AG09309 (cell line): ENCODE data around the gene DNAJC17.

Experiments
- DNase-seq: peaks from one replicate; pipeline ENCODE4 v3.0.0-alpha.2; 2010; ENCODE audit warnings: low read depth
- H3K4me3 ChIP-seq: 2 replicates; pipeline ENCODE4 v1.5.1; 2011; ENCODE audit warnings: mild to moderate bottlenecking, low read depth, low read length, moderate library complexity; ENCODE audit not compliant: control insufficient read depth
- CTCF ChIP-seq: IDR thresholded peaks from 2 replicates; pipeline ENCODE4 v1.5.1; 2011; ENCODE audit warnings: mild to moderate bottlenecking, low read depth, low read length, inconsistent platforms; ENCODE audit not compliant: insufficient read depth, control insufficient read depth; ENCODE audit errors: missing control alignments

DNAJC17 gene

GRCh38 chr15:40768521-40769273, 38.6 kb downstream of the DNAJC17 start:
- H3K4me3 ChIP-seq, result no peak overlapping the region
- TF ChIP-seq CTCF, result no peak
- DNase-seq, result no peak

- TF ChIP-seq CTCF, result no peak
- no peak overlapping the region for H3K4me3 ChIP-seq
These were observed 39.3 kb downstream of the DNAJC17 start for GRCh38 chr15:40767838-40768500.

DNA sequence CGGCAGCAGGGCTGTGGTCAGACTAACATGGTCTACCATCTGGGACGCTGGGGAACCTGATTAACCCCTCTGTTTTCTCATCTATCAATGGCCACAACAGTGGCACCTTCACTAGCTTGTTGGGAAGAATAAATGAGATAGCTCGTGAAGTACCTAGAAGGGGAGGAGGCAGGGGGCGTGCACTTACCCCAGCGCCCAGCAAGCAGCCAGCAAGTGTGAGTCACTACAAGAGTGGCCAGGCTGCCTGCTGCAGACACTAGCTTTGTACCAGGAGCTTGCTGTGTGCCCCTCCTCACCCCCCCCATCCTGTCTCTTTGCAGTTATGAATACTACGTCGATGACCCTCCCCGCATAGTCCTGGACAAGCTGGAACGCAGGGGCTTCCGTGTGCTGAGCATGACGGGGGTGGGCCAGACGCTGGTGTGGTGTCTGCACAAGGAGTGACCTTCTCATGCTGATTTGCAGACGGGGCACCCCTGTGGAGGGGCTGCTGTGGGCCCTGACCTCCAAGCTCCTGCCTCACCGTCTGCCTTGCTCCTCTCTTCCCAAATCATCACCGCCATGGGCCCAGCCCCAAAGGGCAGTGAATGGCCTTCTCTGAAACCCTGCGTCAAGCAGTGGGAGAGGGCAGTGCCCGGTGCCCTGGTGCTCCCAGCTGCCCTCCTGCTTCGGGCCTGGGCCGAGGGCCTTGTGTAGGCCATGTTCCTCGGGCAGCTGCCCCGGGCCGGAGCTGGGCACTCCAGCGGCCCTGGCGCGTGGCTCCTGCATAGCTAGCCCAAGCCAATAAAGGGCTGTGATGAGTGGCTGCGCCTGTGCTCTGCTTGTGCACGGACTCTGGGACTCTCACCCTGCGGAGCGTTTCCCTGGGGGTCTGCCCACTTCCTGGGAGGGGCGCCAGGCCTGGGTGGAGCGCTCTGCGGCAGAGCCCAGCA, 40.1 kb downstream of the DNAJC17 start:
- no peak for DNase-seq
- no peak for TF ChIP-seq CTCF
- H3K4me3 ChIP-seq, result no peak overlapping the region

More at GRCh38 chr15:40767838-40768500, 39.3 kb downstream of the DNAJC17 start:
- no peak for DNase-seq

DNA sequence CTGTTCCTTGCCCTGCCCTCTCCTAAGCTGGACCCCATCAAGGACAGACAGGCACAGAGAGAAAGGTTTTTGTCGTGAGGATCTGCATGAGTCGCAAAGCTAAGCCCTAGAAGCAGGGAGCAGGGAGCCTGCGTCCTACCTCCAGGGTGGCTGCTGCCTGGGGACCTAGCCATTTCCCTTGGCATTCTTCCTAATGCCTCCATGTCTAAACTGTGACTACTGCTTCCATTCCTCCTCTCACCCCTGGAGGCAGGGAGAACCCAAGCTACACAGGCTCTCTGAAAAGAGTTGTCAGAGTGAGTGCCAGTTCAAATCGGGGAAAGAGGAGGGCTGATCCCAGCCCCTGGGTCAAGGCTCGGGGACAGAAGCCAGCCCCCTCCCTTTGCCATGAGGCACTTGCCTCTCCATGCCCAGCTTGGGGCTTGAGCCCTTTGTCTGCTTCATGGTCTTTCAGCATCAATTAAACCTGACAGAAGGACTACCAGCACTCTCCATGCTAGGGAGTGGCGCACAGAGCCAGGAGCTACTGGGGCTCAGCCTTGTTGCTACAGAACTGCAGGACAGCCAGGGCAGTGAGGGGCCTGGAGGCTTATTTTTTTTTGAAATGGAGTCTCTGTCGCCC, 41.0 kb downstream of the DNAJC17 start:
- no peak for TF ChIP-seq CTCF
- no peak for DNase-seq
- H3K4me3 ChIP-seq, result no peak overlapping the region

DNA sequence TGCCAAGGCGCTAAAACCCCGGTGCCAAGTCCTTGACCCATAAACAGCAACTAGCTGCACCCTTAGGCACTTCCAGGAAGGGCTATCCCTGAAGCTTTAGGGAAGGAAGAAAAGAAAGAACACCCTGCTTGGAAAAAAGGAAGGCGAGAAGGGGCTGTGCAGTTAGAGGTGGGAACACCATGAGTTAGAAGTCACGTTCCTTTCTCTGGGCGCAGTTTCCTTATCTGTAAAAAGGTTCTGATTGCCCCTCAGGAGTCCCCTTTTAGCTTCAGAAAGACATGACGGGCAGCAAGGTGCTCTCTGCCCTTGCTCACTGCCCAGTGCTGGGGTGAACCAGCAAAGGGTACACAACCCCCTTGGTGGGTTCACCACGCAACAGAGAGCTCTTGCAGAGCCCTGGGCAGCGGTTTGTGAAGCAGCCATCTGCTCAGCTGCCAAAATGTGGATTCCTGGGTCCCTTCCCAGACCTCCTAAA, 42.6 kb downstream of the DNAJC17 start:
- H3K4me3 ChIP-seq, result peak overlapping the region; percentile 43
- DNase-seq, result no peak
- TF ChIP-seq CTCF, result no peak

DNA sequence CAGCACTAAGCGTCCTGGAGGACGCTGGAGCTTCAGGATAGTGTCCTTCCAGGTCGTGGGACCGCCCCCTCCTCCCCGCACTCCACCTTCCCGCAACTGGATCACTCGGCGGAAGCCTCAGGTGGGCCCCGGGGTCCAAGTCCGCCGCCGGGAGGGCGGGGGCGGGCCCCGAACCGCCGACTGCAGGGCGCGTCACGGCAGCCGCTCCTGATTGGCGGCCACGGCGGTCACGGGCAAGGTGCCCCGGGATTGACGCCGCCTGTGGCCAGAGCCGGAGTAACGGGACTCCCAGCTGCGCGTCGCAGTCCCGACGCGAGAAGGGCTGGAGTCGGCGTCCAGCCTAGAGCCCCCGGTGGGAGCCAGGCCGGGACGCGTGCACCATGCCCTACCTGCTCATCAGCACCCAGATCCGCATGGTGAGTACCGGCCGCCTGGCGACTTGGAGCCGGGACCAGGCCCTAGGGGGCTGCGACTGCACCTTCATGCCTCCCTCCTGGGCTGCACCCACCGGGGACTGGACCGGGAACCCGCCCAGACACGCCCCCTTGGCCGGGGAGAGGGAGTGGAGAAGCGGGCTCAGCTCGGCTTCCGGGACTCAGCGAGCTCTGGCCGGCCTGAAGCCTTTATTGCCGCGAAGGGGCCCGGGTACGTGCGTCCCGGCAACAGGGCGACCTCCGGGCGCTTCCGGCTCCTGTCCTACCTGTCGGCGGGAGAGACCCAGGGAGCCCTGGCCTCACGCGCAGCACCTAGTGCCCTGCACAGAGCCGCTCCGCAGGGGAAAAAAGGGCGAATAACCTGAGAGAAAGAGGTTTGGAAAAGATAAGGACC, 43.3 kb downstream of the DNAJC17 start, which contains the start of gene GCHFR:
Gene GCHFR, plus strand, starts transcription at position 268 of the 828 bp plus-strand sequence. Its CDS starts 113 bp downstream, at position 381.
- TF ChIP-seq CTCF, result peak; percentile 29
- DNase-seq, result no peak
- peak within 1 kb of the TSS; percentile 43 for H3K4me3 ChIP-seq
